Uterus (tissue), 2 donors: ENCODE data around the gene PCP4.

ENCODE experiments used
- POLR2A ChIP-seq, 2 donors: fragments of 450-650 bp; IDR thresholded peaks; one replicate each; pipeline ENCODE4 v1.6.1; 2016; ENCODE audit warnings: antibody characterized with exemption in 2 of 2, mild to moderate bottlenecking in 1 of 2, moderate library complexity in 1 of 2
- TF ChIP-seq, protein P1 (sequence below), 4 experiments: fragments of 200-600 bp in 2 of 4; fragments of 450-650 bp in 2 of 4; sonication (generic) in 2 of 4; IDR thresholded peaks; one replicate each; pipeline ENCODE4 v1.5.1; 2016 to 2019; ENCODE audit warnings: antibody characterized with exemption in 4 of 4, mild to moderate bottlenecking in 2 of 4, moderate library complexity in 1 of 4

DNA sequence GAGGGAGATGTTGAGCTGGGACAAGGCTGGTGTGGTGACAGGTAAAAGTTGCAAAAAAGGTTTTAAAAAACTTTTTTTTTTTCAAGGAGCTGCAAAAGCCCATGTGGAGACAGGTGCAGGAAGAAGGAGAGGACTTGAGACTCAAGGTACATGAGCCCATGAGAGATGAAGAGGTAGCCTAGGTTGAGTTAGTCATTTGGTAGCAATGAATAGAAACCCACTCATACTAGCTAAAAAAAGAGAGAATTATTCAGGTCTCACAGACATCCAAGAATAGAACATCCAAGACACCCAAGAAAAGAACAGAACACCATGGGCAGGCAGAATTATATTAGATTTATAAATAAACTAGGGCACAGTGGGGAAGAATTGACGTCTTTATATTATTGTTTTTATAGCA is 65.1 kb downstream of the PCP4 start:
- TF ChIP-seq, protein P1, sequence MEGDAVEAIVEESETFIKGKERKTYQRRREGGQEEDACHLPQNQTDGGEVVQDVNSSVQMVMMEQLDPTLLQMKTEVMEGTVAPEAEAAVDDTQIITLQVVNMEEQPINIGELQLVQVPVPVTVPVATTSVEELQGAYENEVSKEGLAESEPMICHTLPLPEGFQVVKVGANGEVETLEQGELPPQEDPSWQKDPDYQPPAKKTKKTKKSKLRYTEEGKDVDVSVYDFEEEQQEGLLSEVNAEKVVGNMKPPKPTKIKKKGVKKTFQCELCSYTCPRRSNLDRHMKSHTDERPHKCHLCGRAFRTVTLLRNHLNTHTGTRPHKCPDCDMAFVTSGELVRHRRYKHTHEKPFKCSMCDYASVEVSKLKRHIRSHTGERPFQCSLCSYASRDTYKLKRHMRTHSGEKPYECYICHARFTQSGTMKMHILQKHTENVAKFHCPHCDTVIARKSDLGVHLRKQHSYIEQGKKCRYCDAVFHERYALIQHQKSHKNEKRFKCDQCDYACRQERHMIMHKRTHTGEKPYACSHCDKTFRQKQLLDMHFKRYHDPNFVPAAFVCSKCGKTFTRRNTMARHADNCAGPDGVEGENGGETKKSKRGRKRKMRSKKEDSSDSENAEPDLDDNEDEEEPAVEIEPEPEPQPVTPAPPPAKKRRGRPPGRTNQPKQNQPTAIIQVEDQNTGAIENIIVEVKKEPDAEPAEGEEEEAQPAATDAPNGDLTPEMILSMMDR (IDR thresholded peaks at IDR 0.05): no peak
- no peak for TF ChIP-seq POLR2A (IDR thresholded peaks at IDR 0.05)
